ENCODE results near the gene EPB41L5.
"Not testable (repeated sequence)": the region's sequence is repeated elsewhere in the genome, so short reads cannot be mapped to it uniquely, and the experiment has no call there.

EPB41L5 gene

DNA sequence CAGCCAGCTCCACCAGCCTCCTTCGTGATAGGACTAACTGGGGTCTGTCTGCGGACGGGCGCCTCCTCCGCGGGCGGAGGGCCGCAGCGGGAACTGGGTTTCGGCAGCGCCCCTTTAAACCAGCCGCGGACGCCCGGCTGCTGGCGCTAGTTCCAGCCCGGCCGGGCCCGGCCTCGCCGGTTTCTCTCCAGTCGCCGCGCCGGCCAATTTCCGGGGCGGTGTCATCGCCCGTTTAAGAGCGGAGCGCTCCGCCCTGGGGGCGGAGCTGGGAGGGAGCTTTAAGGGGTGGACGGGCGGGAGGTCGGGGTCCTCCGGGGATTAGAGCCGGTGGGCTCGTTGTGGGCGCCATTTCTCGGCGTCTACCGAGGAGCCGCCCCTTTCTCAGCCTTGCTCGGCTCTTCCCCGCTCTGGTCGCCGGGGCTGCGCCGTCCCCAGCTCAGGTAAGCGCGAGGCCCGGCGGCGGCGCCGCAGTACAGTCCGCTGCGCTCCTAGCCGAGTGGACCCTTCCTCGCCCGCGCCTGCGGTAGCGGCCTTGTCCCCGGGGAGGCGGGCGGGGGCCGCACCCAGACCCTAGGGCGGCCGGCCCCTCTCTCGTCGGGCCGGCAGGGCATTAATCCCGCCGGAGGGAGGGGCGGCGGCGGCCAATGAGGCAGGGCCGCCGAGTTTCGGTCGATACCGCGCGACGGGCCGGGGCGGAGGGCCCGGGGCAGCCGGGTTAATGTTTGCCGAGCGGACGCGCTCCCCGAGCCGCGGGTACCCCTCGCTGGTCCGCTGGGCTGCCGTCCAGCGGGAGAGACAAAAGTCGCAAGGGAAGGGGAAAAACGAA lies at the start of gene EPB41L5:
Gene EPB41L5, plus strand, starts transcription at position 307 of the 826 bp plus-strand sequence. CDS start 6,008 bp downstream, outside the sequence.
- DNase-seq (ENCODE audit: low read depth in 2 of 2) = peak; percentile 74 to 77

DNA sequence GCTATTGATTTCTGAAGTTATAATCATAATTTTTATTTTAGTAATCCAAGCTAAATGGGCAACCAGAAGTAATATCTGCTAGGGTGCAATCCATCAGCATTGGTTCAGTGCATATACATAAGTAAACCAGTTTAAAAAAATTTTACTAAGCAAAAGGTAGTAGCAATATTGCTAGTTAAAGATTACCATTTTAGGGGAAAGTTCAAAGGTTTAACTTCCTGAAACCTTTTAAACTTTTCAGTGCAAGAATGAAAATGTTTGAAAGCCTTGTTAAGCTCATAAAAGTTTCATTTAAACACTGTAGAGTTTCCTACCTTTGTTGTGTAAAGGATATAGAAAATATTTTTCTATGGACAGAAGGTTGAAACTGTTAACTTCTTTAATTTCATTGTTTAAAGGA lies 31.0 kb upstream of the EPB41L5 start:
- DNase-seq (ENCODE audit: low read depth in 2 of 2) = no peak

DNA sequence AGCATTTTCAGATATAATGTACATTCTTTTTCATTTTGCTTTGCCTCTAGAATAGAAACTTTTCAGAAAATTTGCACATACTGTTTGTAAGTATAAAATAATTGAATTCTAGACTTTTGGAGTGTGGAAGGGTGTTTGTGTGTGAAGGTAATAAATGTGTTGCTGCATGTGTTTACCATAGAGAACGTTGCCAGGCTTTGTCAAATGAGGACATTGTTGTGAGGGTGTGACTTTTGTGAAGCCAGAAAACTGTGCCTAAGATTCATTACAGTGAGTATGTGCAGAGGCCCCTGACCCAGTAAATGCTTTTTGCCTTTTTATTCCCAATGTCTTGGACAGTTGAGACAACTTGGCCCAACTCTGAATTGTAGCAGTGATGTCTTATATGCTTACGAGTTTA lies 30.4 kb upstream of the EPB41L5 start:
- DNase-seq (ENCODE audit: low read depth in 2 of 2) = no peak

DNA sequence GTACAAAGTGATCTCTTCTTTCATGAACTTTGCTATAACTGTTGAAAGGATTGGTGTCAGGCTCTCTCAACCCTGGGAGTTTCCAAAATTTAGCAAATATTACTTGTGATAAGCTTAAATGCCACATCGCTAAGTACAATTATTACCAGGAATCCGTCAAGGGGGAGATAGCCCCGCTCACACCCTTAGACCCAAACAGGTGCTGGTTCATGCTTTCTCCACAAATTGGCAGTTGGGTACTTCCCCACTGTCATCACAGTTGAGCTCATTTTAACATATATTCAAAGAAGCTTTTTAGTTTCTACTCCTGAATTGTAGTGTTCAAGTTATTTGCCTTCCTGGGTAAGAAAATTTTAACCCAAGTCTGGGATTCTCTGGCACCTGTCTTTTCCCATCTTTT lies 29.8 kb upstream of the EPB41L5 start:
- DNase-seq (ENCODE audit: low read depth in 2 of 2) = no peak

DNA sequence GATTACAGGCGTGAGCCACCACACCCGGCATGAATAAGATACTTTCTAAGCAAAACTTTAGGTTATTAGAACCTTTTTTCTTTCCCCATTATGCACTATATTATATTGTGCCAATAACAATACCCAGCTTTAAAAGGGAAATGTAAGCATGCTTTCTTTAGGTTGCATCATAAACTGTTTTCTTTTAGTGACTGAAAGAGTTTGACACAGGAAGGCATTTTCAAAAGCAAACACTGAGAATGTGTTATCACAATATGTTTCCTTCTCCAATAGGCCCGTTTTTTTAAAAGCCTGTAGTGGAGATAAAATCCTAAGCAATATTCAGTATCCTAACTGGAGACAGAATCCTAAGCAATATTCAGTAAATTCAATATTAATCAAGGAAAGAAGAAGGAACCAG lies 16.7 kb upstream of the EPB41L5 start:
- DNase-seq (ENCODE audit: low read depth in 2 of 2) = no peak

DNA sequence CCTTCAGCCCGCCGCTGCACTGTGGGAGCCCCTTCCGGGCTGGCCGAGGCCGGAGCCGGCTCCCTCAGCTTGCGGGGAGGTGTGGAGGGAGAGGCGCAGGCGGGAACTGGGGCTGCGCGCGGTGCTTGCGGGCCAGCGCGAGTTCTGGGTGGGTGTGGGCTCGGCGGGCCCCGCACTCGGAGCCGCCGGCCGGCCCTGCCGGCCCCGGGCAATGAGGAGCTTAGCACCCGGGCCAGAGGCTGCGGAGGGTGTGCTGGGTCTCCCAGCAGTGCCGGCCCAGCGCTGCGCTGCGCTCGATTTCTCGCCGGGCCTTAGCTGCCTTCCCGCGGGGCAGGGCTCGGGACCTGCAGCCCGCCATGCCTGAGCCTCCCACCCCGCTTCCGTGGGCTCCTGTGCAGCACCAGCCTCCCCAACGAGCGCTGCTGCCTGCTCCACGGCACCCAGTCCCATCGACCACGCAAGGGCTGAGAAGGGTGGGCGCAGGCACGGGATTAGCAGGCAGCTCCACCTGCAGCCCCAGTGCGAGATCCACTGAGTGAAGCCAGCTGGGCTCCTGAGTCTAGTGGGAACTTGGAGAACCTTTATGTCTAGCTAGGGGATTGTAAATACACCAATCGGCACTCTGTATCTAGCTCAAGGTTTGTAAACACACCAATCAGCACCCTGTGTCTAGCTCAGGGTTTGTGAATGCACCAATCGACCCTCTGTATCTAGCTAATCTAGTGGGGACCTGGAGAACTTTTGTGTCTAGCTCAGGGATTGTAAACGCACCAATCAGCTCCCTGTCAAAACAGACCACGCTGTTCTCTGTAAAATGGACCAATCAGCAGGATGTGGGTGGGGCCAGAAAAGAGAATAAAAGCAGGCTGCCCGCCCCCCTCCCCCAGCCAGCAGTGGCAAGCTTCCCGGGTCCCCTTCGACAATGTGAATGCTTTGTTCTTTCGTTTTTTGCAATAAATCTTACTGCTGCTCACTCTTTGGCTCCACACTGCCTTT lies 15.7 kb upstream of the EPB41L5 start:
- not testable (repeated sequence) for DNase-seq (ENCODE audit: low read depth in 2 of 2)

DNA sequence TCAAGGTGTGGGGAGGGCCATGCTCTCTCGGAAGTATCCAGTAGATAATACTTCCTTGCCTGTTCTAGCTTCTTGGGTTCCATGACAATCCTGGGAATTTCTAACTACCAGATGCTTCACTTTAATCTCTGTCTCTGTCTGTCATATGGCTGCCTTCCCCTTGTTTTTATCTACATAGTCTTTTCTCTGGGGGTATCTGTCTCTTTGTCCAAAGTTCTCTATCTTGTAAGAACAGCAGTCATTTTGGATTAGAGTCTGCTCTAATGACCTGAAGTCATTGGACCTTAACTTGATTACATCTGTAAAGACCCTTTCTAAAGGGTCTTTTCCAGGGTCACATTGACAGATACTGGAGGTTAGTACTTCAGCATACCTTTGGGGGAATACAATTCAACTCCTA lies 11.4 kb upstream of the EPB41L5 start:
- DNase-seq (ENCODE audit: low read depth in 2 of 2) = no peak

DNA sequence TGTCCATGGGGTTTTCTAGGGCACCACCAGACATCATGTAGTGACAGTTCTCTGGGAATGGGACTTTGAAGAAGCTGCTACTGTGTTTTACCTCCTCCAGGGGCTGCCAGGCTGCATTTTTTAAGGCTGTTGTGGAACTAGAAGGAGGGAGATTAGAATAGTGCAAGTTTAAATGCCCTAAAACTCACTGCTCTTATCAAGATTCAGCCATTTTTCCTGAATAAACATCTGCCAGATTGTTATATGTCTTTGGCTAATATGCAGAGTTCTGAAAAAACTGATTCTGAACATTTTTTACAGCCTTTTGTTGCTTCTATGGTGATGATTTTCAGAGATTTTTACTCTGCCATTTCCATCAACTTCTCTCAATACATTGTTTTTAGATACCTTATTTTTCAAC lies 8.6 kb upstream of the EPB41L5 start:
- no peak for DNase-seq (ENCODE audit: low read depth in 2 of 2)

DNA sequence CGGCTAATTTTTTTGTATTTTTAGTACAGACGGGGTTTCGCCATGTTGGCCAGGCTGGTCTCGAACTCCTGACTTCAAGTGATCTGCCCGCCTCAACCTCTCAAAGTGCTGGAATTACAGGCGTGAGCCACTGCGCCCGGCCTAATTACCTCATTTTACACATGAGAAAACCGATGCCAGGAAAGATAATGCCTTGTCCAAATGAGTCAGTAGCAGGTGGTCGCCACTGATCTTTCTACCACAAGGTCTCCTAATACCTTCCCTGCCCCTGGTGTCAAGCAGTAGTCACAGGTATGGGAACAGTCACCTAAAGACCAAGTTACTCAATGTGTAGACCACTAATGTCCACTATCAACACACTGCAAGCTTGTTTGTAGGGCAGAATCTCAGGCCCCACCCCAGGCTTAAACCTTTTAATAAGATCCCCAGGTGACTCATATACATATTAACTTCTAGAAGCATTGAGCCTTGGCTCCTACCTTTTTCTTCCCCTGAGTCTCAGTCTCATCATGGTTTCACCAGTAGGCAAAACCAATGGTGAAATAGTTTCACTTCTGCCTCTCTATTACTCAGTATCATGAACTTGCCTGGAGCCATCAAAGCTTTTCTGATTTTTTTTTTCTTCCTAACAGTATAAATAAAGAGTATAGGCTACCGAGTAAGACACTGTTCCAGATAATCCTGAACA lies 6.9 kb upstream of the EPB41L5 start:
- DNase-seq (ENCODE audit: low read depth in 2 of 2) = no peak

DNA sequence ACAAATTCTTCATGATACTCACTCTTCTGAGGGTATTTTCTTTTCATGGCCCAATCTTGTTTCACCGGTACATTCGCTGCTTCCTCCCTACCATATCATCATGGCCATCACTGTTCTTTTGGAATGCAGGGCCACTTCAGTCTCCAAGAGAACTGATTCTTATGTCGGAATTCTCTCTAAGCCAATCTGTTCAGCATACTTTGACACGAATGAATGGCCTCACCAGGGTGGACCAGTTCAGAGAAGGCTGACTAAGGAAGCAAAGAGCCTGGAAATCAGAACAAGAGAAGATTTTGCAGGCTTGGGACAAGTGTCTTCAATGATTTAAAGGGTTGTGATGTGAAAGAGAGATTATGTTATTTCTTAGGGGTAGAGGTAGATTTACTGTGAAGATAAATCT lies 5.0 kb upstream of the EPB41L5 start:
- no peak for DNase-seq (ENCODE audit: low read depth in 2 of 2)

DNA sequence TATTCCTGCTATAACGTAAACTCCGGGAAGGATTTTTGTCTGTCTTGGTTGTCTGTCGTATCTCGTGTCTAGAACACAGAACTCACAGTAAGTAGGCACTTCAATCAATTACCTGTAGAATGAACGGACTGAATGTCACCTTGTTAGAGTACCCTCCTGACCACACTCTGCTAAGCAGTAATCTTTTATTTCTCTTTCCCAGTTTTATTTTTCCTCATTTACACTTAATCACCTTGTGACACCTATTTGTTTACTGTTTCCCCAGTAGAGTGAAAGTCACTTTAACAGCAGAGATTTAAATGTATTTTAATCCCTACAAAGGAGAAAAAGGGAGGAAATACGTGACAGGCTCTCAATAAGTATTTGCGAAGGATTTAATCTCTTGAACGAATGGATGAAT lies 514 bp upstream of the EPB41L5 start:
- no peak for DNase-seq (ENCODE audit: low read depth in 2 of 2)

DNA sequence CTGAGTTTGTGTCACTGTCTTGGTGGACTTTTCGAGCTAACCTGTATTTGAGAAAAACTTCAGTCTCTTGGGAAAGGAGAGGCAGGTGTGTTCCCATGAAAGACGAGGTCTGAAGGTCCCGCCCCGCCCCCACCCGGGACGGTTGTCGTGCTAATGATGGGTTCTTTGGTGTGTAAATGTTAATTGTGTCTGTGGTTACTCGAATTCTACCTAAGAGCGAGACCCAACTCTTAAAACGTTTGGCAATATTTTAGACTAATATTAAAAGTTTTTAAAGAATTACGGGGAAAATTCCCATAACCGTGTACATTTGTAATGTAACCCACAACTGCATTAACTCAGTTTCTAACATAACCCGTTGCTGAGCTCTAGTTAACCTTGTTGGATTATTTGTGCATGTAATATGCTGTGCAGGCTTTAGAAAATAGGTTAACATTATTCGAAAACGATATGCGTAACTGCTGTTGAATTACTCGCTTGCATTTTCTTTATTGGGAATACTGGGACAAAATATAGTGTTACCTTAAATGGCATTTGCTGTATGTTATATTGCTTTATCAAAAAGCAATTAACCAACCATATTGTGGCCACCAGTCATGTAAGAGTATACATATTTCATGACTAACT lies 833 bp downstream of the EPB41L5 start:
- DNase-seq (ENCODE audit: low read depth in 2 of 2) = no peak

DNA sequence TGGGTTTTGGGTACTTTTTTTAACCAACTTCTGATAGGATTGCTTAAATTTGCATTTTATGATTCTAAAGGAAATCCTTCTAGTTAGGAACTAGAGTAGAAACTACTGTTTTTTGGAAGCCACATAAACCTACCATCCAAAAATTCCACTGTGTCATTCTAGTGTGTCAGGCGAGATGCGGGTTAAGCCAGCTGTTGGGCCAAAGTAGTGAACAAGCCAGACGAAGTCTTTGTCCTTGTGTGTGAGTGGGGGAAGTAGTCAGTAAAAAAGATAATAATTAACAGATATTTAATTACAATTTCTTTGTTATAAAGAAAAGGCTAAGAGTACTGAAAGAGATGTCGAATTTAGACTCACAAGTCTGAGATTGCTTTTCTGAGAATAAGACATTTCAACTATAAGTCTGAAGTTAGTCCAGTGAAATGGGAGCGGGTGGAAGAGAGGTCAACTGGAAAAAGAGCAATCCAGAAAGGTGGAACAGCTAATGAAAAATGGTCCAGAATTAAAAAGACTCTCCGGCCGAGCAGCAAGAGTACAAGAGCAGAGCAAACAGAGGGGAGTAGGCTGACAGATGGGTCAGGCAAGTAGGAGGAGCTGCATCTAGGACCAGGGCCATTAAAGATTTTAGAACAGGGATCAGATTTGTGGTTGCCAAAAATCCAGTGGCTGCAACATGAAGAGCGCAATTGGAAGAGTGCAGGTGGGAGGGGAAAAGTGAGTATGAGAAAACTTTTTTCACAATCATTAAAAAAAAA lies 1.5 kb downstream of the EPB41L5 start:
- no peak for DNase-seq (ENCODE audit: low read depth in 2 of 2)

DNA sequence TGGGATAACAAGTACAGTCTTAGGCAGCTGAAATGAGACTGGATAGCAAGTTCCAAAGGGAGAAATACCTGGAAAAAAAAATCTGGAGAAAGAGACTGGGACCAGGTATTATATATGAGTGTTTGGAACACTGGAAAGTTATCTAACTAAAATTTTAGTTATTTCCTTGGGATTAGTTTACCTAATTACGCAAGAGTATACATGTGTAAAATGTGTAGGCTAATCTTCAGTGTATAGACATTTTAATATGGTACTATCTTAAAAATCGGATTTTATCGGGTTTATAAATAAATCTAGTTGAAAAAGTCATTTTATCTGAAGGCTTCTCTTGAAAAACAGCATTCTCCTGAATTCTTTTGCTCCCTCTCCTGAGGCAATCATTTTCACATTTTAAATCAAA lies 3.9 kb downstream of the EPB41L5 start:
- no peak for DNase-seq (ENCODE audit: low read depth in 2 of 2)

DNA sequence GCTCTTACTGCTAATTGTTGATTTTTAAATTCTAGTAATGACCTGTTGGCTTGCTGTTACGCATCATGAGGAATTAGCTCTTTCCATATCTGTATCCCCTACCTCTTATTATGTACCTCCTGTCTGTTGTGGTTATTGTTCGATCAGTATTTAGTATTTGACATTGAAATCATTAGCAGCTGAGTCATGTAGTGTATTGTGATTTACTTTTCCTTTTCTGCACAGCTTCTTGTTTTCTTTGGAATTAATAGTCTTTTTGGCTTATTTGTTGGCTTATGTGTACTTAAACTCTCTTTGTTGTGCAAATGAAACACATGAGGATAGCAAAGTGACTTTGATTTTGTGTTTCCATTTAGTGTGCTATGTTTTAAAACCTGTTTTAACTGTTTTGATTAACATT lies 4.3 kb downstream of the EPB41L5 start:
- no peak for DNase-seq (ENCODE audit: low read depth in 2 of 2)

DNA sequence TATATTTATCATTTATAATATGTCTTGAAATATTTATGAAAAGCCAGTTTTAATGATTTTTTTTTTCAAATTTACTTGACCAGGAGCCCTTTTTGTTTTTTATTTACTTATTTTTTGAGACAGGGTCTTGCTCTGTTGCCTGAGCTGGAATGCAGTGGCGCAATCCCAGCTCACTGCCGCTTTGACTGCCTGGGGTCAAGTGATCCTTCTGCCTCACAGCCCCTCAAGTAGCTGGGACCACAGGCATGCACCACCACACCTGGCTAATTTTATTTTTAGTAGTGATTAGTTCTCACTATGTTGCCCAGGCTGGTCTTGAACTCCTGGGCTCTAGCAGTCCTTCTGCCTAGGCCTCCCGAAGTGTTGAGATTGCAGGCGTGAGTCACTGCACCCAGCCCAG lies 5.7 kb downstream of the EPB41L5 start:
- DNase-seq (ENCODE audit: low read depth in 2 of 2) = no peak

DNA sequence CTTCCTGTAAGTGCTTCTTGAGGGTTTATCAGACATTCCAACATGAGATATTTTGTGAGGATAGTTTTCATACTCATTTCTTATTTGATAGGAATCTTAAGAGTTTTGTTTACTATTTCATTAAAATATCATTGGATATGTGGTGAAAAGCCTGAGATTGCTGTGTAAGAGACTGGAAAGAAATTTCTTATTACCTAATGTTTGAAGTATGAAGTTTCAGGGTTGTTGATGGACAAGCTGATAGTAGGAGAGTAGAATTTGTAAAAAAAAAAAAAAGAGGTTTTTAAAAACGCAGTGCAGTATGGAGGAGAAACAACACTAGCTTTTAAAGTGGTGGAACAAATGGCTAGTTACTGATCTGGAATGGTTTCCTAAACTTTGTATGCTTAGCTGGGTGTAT lies 7.7 kb downstream of the EPB41L5 start:
- DNase-seq (ENCODE audit: low read depth in 2 of 2) = no peak

DNA sequence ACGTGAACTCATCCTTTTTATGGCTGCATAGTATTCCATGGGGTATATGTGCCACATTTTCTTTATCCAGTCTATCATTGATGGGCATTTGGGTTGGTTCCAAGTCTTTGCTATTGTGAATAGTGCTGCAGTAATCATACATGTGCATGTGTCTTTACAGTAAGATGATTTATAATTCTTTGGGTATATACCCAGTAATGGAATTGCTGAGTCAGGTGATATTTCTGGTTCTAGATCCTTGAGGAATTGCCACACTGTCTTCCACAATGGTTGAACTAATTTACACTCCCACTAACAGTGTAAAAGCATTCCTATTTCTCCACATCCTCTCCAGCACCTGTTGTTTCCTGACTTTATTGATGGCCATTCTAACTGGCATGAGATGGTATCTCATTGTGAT lies 9.6 kb downstream of the EPB41L5 start:
- DNase-seq (ENCODE audit: low read depth in 2 of 2) = not testable (repeated sequence)

DNA sequence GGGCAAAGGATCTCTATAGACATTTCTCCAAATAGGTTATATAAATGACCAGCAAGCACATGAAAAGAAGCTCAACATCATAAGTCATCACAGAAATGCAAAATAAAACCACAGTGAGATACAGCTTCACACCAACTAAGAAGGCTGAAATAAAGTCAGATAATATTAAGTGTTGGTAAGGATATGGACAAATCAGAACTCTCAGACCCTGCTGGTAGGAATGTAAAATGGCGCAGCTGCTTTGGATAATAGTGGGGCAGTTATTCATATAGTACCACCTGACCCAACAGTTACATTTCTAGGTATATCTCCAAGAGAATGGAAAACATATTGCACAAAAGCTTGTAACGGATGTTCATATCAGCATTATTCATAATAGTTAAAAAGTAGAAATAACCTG lies 14.0 kb downstream of the EPB41L5 start:
- no peak for DNase-seq (ENCODE audit: low read depth in 2 of 2)

DNA sequence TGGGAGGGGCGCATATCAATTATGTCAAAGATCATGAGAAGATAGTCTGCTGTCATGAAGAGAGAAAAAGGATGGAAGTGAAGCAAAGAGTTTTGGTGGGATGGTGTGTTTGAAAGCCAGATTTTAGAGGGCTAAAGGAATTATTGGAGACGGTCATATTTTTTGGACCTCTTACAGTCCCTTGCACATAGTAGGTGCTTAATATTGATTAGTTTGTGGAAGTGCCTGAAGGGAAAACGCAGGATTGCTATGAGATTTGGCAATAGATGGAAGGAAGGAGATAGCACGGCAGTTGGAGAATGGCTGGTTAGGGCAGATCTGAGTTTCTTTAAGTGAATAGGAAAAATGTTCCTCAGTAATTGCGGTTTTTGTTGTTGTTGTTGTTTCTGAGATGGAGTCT lies 15.9 kb downstream of the EPB41L5 start:
- DNase-seq (ENCODE audit: low read depth in 2 of 2) = no peak

Data from stimulated activated CD4-positive, alpha-beta T cell treated with anti-CD3 and anti-CD28 coated beads, Interleukin-4, amount 100 ng/mL, for 48 hours (primary cell).